GM23338 (cell line): ENCODE data around the gene PTTG1IP. TPM values are rescaled to one million over a fixed set of nuclear protein-coding genes. Genes with fewer than 3 reads are reported as not detected.

Experiments used
- ATAC-seq: fragments of 200-7000 bp; cut with Tn5 transposase; 3 replicates; pipeline ENCODE4 v1.9.1; 2020
- DNase-seq: peaks from one replicate; pipeline ENCODE4 v3.0.0-alpha.2; 2015; ENCODE audit warnings: low spot score
- H2AFZ ChIP-seq: fragments of 200-600 bp; sonication (generic); 2 replicates; pipeline ENCODE4 v1.8.0; 2016; ENCODE audit warnings: antibody characterized with exemption, mild to moderate bottlenecking, moderate library complexity
- H3F3A ChIP-seq: fragments of 200-600 bp; sonication (generic); replicated peaks from 2 replicates; pipeline ENCODE4 v1.8.0; 2017; ENCODE audit warnings: antibody characterized with exemption, mixed run types, low read depth
- H3K27ac ChIP-seq: fragments of 200-600 bp; sonication (generic); 2 replicates; pipeline ENCODE4 v1.6.1; 2016; ENCODE audit warnings: low read depth
- H3K27me3 ChIP-seq: fragments of 200-600 bp; sonication (generic); 2 replicates; pipeline ENCODE4 v1.8.0; 2016; ENCODE audit warnings: mild to moderate bottlenecking, mixed run types, moderate library complexity; ENCODE audit not compliant: insufficient read depth
- H3K36me3 ChIP-seq: fragments of 200-600 bp; sonication (generic); 2 replicates; pipeline ENCODE4 v1.8.0; 2016; ENCODE audit warnings: mild to moderate bottlenecking; ENCODE audit not compliant: insufficient read depth
- H3K4me1 ChIP-seq: fragments of 200-600 bp; sonication (generic); 2 replicates; pipeline ENCODE4 v1.8.0; 2016; ENCODE audit warnings: mild to moderate bottlenecking, moderate library complexity; ENCODE audit not compliant: insufficient read depth
- H3K4me2 ChIP-seq: fragments of 200-600 bp; sonication (generic); 2 replicates; pipeline ENCODE4 v1.7.1; 2017; ENCODE audit warnings: mixed run types
- H3K4me3 ChIP-seq: fragments of 200-600 bp; sonication (generic); 2 replicates; pipeline ENCODE4 v1.6.1; 2016; ENCODE audit warnings: mixed run types
- H3K79me2 ChIP-seq: fragments of 200-600 bp; sonication (generic); replicated peaks from 2 replicates; pipeline ENCODE4 v1.8.0; 2017; ENCODE audit warnings: mild to moderate bottlenecking; ENCODE audit not compliant: insufficient read depth
- H3K9me2 ChIP-seq: fragments of 200-600 bp; sonication (generic); 2 replicates; pipeline ENCODE4 v1.8.0; 2017; ENCODE audit not compliant: insufficient read depth
- H4K20me1 ChIP-seq: fragments of 200-600 bp; sonication (generic); replicated peaks from 2 replicates; pipeline ENCODE4 v1.8.0; 2017; ENCODE audit warnings: mild to moderate bottlenecking; ENCODE audit not compliant: insufficient read depth
- H3K27ac Mint-ChIP-seq: 2 replicates; pipeline ENCODE4 v1.8.0; 2020; ENCODE audit warnings: inconsistent platforms, mild to moderate bottlenecking, moderate library complexity, mixed read lengths
- H3K27me3 Mint-ChIP-seq: 3 replicates; pipeline ENCODE4 v1.8.0; 2022; ENCODE audit warnings: low read depth, mild to moderate bottlenecking, moderate library complexity, mixed read lengths, inconsistent platforms; ENCODE audit not compliant: insufficient read depth, poor library complexity
- H3K36me3 Mint-ChIP-seq: 3 replicates; pipeline ENCODE4 v1.8.0; 2021; ENCODE audit warnings: low read depth, mild to moderate bottlenecking, inconsistent platforms, moderate library complexity, mixed read lengths
- H3K4me1 Mint-ChIP-seq: 3 replicates; pipeline ENCODE4 v1.8.0; 2020; ENCODE audit warnings: mild to moderate bottlenecking, inconsistent platforms, mixed read lengths
- H3K4me3 Mint-ChIP-seq: 3 replicates; pipeline ENCODE4 v1.8.0; 2021; ENCODE audit warnings: moderate library complexity, mild to moderate bottlenecking, inconsistent platforms, mixed read lengths
- H3K9me3 Mint-ChIP-seq: 3 replicates; pipeline ENCODE4 v1.8.0; 2020; ENCODE audit warnings: moderate library complexity, mild to moderate bottlenecking, inconsistent platforms, mixed read lengths
- CREB1 ChIP-seq: fragments of 250-450 bp; sonication (Bioruptor Pico); IDR thresholded peaks from 2 replicates; pipeline ENCODE4 v1.5.0; 2020; ENCODE audit warnings: low read depth, mild to moderate bottlenecking, moderate library complexity
- CTCF ChIP-seq, 2 experiments: fragments of 200-600 bp in 1 of 2; sonication (generic) in 1 of 2; conservative IDR thresholded peaks; 2 replicates each; pipeline versions ENCODE4 v1.5.1 to v1.6.1; 2016 to 2017; ENCODE audit warnings: antibody characterized with exemption in 2 of 2, low read depth in 2 of 2, mild to moderate bottlenecking in 2 of 2, moderate library complexity in 1 of 2
- EZH2 ChIP-seq: fragments of 200-600 bp; sonication (generic); IDR thresholded peaks from one replicate; pipeline ENCODE4 v1.8.0; 2017; ENCODE audit warnings: antibody characterized with exemption, mild to moderate bottlenecking, low read depth; ENCODE audit not compliant: unreplicated experiment
- EZH2phosphoT487 ChIP-seq: fragments of 200-600 bp; sonication (generic); IDR thresholded peaks from one replicate; pipeline ENCODE4 v1.8.1; 2018; ENCODE audit warnings: antibody characterized with exemption; ENCODE audit not compliant: unreplicated experiment
- JUNB ChIP-seq: IDR thresholded peaks from one replicate; pipeline ENCODE4 v1.6.1; 2016; ENCODE audit warnings: antibody characterized with exemption; ENCODE audit not compliant: unreplicated experiment
- NANOG ChIP-seq: IDR thresholded peaks from 2 replicates; pipeline ENCODE4 v1.6.1; 2016; ENCODE audit warnings: antibody characterized with exemption, borderline replicate concordance
- POLR2AphosphoS5 ChIP-seq: IDR thresholded peaks from 2 replicates; pipeline ENCODE4 v1.6.1; 2016; ENCODE audit warnings: antibody characterized with exemption, low read depth
- REST ChIP-seq: IDR thresholded peaks from one replicate; pipeline ENCODE4 v1.6.1; 2018; ENCODE audit warnings: antibody characterized with exemption; ENCODE audit not compliant: unreplicated experiment
- STAT1 ChIP-seq: IDR thresholded peaks from one replicate; pipeline ENCODE4 v1.6.1; 2016; ENCODE audit warnings: antibody characterized with exemption; ENCODE audit not compliant: unreplicated experiment
- ZNF114 ChIP-seq: fragments of 250-450 bp; sonication (Bioruptor Pico); IDR thresholded peaks from 2 replicates; pipeline ENCODE4 v1.5.0; 2020; ENCODE audit warnings: mild to moderate bottlenecking, moderate library complexity
- ZNF331 ChIP-seq: fragments of 250-450 bp; sonication (Bioruptor Pico); IDR thresholded peaks from 2 replicates; pipeline ENCODE4 v1.5.0; 2020; ENCODE audit warnings: low read depth, mild to moderate bottlenecking, moderate library complexity
- polyA plus RNA-seq: library from polyadenylated mRNA; unstranded; fragments of >200 nt; fragmentation: Nextera tagmentation; extraction: Ambion mirVana; gene quantifications from 2 replicates; pipeline ENCODE4 v1.2.1, GENCODE V29; 2016
- total RNA-seq: library from RNA; depleted of rRNA; stranded (reverse); fragments of >200 nt; shearing (Covaris generic); gene quantifications from 2 replicates; pipeline ENCODE4 v1.2.3, GENCODE V29; 2014

Gene PTTG1IP
- total and polyA plus RNA-seq, 2 experiments from 2014 or later: 99.9 to 172 TPM

GRCh38 chr21:44854664-44855446 lies 18.6 kb downstream of the PTTG1IP start:
- H3K4me2 ChIP-seq: no peak overlapping the region
- ATAC-seq: no peak
- H3K4me1 Mint-ChIP-seq: no peaks in the 10 kb centered on the region
- peaks cover 50% of the 10 kb centered on the region for H3K79me2 ChIP-seq
- H3K27me3 Mint-ChIP-seq: peaks cover 16% of the 10 kb centered on the region
- H3F3A ChIP-seq: 0 out of 2 replicates have a peak, but pooled peaks cover 1% of the 10 kb centered on the region
- H3K36me3 Mint-ChIP-seq: peaks cover 70% of the 10 kb centered on the region
- H3K27ac Mint-ChIP-seq: no peak overlapping the region
- H2AFZ ChIP-seq: no peak overlapping the region
- H3K9me2 ChIP-seq: no peaks in the 10 kb centered on the region
- H3K36me3 ChIP-seq: peaks cover 36% of the 10 kb centered on the region
- H3K9me3 Mint-ChIP-seq: no peaks in the 10 kb centered on the region
- H3K4me3 Mint-ChIP-seq: no peak overlapping the region
- DNase-seq: no peak
- H3K27me3 ChIP-seq: no peaks in the 10 kb centered on the region
- no peak overlapping the region for H3K27ac ChIP-seq
- H3K4me3 ChIP-seq: no peak overlapping the region
- peaks cover 15% of the 10 kb centered on the region for H4K20me1 ChIP-seq
- TF ChIP-seq ZNF114 (no peak), JUNB (no peak), CREB1 (CRISPR knock-in tag) (no peak), CTCF (conservative IDR thresholded peaks at IDR 0.05; ENCODE audit: low read depth in 2 of 2) (no peak), STAT1 (no peak), REST (no peak)
- H3K4me1 ChIP-seq: no peaks in the 10 kb centered on the region

- Histone ChIP-seq H3K4me2 (no peak overlapping the region), H3K4me3 (no peak overlapping the region), H3F3A (0 out of 2 replicates have a peak, but pooled peaks cover 3% of the 10 kb centered on the region), H3K36me3 (peaks cover 41% of the 10 kb centered on the region), H3K9me2 (no peaks in the 10 kb centered on the region), H2AFZ (no peak overlapping the region), H3K4me1 (no peaks in the 10 kb centered on the region), H3K79me2 (peaks cover 44% of the 10 kb centered on the region), H3K27me3 (no peaks in the 10 kb centered on the region), H3K27ac (no peak overlapping the region), H4K20me1 (peaks cover 10% of the 10 kb centered on the region)
- H3K27ac Mint-ChIP-seq: no peak overlapping the region
- ATAC-seq (no peak), DNase-seq (no peak)
- H3K36me3 Mint-ChIP-seq: peaks cover 70% of the 10 kb centered on the region
- no peak overlapping the region for H3K4me3 Mint-ChIP-seq
- peaks cover 16% of the 10 kb centered on the region for H3K27me3 Mint-ChIP-seq
- no peaks in the 10 kb centered on the region for H3K4me1 Mint-ChIP-seq
- H3K9me3 Mint-ChIP-seq: no peaks in the 10 kb centered on the region
- TF ChIP-seq POLR2AphosphoS5 (no peak), CREB1 (CRISPR knock-in tag) (no peak), STAT1 (no peak), EZH2phosphoT487 (no peak), ZNF114 (no peak), NANOG (no peak), EZH2 (no peak), REST (no peak), ZNF331 (CRISPR knock-in tag) (no peak)
Measured at GRCh38 chr21:44854391-44854663, 19.2 kb downstream of the PTTG1IP start.
